WTC11 (cell line): ENCODE results near the gene GAS5.

Source experiments
- CTCF ChIP-seq: fragments of 200-600 bp; IDR thresholded peaks from 2 replicates; pipeline ENCODE4 v1.8.0; 2022; ENCODE audit warnings: antibody characterized with exemption
- FOXJ3 ChIP-seq: sonication (generic); formaldehyde crosslinking; IDR thresholded peaks from 2 replicates; pipeline ENCODE4 v1.9.0; 2021; ENCODE audit warnings: missing genetic modification reagents, mild to moderate bottlenecking, borderline replicate concordance
- HMGXB4 ChIP-seq: sonication (generic); formaldehyde crosslinking; IDR thresholded peaks from 2 replicates; pipeline ENCODE4 v1.8.1; 2023; ENCODE audit warnings: mild to moderate bottlenecking, moderate library complexity, missing genetic modification reagents
- NFE2L1 ChIP-seq: sonication (generic); formaldehyde crosslinking; IDR thresholded peaks from 2 replicates; pipeline ENCODE4 v1.8.1; 2023; ENCODE audit warnings: missing genetic modification reagents
- NFYB ChIP-seq: sonication (generic); formaldehyde crosslinking; conservative IDR thresholded peaks from 2 replicates; pipeline ENCODE4 v1.8.0; 2022; ENCODE audit warnings: low read depth, missing genetic modification reagents
- PREB ChIP-seq: sonication (generic); formaldehyde crosslinking; IDR thresholded peaks from 2 replicates; pipeline ENCODE4 v1.8.1; 2022; ENCODE audit warnings: mild to moderate bottlenecking, missing genetic modification reagents, moderate library complexity, borderline replicate concordance
- SMAD3 ChIP-seq: sonication (generic); formaldehyde crosslinking; IDR thresholded peaks from 2 replicates; pipeline ENCODE4 v1.8.0; 2022; ENCODE audit warnings: missing genetic modification reagents, mild to moderate bottlenecking, borderline replicate concordance
- USF1 ChIP-seq: sonication (generic); formaldehyde crosslinking; IDR thresholded peaks from 2 replicates; pipeline ENCODE4 v1.8.0; 2022; ENCODE audit warnings: mild to moderate bottlenecking, missing genetic modification reagents
- USF2 ChIP-seq: sonication (generic); formaldehyde crosslinking; IDR thresholded peaks from 2 replicates; pipeline ENCODE4 v1.8.1; 2023; ENCODE audit warnings: mild to moderate bottlenecking, missing genetic modification reagents, moderate library complexity
- TF ChIP-seq, protein P1 (sequence below): sonication (generic); formaldehyde crosslinking; conservative IDR thresholded peaks from 2 replicates; pipeline ENCODE4 v1.8.1; 2023; ENCODE audit warnings: mild to moderate bottlenecking, low read depth, missing genetic modification reagents, moderate library complexity
- TF ChIP-seq, protein P2 (sequence below): sonication (generic); formaldehyde crosslinking; IDR thresholded peaks from 2 replicates; pipeline ENCODE4 v1.8.1; 2022; ENCODE audit warnings: missing genetic modification reagents, borderline replicate concordance

DNA sequence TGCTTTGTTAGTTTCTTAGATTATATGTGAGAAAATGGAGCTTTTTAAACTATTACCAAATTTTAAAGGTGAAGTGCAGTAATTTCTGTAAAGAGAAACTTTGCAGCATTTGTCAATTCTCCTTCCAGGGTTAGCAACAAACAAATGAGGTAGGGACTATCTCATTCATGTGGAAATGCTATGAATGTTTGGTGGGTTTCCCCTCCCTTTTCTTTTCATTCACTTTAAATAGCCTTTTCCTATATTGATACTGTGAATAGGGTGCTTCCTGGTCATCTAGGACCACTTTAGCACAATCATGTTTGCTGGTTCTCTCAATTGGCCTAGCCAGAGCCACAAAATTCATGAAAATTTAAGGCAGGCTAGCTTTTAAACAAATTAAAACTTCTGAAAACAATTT lies 21.0 kb upstream of the GAS5 start:
- no peak for TF ChIP-seq CTCF
- no peak for TF ChIP-seq PREB
- no peak for TF ChIP-seq FOXJ3 (CRISPR knock-in tag)
- no peak for TF ChIP-seq USF2 (CRISPR knock-in tag)
- no peak for TF ChIP-seq NFE2L1
- no peak for TF ChIP-seq USF1 (CRISPR knock-in tag)
- TF ChIP-seq NFYB: no peak
- TF ChIP-seq, protein P1, sequence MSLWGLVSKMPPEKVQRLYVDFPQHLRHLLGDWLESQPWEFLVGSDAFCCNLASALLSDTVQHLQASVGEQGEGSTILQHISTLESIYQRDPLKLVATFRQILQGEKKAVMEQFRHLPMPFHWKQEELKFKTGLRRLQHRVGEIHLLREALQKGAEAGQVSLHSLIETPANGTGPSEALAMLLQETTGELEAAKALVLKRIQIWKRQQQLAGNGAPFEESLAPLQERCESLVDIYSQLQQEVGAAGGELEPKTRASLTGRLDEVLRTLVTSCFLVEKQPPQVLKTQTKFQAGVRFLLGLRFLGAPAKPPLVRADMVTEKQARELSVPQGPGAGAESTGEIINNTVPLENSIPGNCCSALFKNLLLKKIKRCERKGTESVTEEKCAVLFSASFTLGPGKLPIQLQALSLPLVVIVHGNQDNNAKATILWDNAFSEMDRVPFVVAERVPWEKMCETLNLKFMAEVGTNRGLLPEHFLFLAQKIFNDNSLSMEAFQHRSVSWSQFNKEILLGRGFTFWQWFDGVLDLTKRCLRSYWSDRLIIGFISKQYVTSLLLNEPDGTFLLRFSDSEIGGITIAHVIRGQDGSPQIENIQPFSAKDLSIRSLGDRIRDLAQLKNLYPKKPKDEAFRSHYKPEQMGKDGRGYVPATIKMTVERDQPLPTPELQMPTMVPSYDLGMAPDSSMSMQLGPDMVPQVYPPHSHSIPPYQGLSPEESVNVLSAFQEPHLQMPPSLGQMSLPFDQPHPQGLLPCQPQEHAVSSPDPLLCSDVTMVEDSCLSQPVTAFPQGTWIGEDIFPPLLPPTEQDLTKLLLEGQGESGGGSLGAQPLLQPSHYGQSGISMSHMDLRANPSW (CRISPR knock-in tag): no peak
- TF ChIP-seq HMGXB4: no peak
- TF ChIP-seq SMAD3: no peak
- TF ChIP-seq, protein P2, sequence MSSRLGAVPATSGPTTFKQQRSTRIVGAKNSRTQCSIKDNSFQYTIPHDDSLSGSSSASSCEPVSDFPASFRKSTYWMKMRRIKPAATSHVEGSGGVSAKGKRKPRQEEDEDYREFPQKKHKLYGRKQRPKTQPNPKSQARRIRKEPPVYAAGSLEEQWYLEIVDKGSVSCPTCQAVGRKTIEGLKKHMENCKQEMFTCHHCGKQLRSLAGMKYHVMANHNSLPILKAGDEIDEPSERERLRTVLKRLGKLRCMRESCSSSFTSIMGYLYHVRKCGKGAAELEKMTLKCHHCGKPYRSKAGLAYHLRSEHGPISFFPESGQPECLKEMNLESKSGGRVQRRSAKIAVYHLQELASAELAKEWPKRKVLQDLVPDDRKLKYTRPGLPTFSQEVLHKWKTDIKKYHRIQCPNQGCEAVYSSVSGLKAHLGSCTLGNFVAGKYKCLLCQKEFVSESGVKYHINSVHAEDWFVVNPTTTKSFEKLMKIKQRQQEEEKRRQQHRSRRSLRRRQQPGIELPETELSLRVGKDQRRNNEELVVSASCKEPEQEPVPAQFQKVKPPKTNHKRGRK: no peak
